GM12865 (cell line): ENCODE data around the gene RHOG.

Source experiments
- DNase-seq: peaks from one replicate; pipeline ENCODE4 v3.0.0; 2010; ENCODE audit warnings: low read depth
- H3K4me3 ChIP-seq: 2 replicates; pipeline ENCODE4 v1.5.1; 2011; ENCODE audit warnings: mild to moderate bottlenecking, low read depth, low read length, control low read depth
- CTCF ChIP-seq: IDR thresholded peaks from 2 replicates; pipeline ENCODE4 v1.5.1; 2011; ENCODE audit warnings: low read length, control low read depth, low read depth, inconsistent platforms; ENCODE audit not compliant: insufficient read depth; ENCODE audit errors: missing control alignments

RHOG gene

GRCh38 chr11:3834664-3835461 lies 5.9 kb downstream of the RHOG start:
- DNase-seq: peak; percentile 49
- no peak for TF ChIP-seq CTCF
- H3K4me3 ChIP-seq: no peak overlapping the region

GRCh38 chr11:3834349-3834663 lies 6.5 kb downstream of the RHOG start:
- no peak overlapping the region for H3K4me3 ChIP-seq
- no peak for DNase-seq
- no peak for TF ChIP-seq CTCF

- TF ChIP-seq CTCF: no peak
- no peak for DNase-seq
- no peak overlapping the region for H3K4me3 ChIP-seq
Observed at GRCh38 chr11:3833449-3833848, 7.3 kb downstream of the RHOG start.

GRCh38 chr11:3832816-3833215 lies 7.9 kb downstream of the RHOG start:
- no peak for DNase-seq
- no peak for TF ChIP-seq CTCF
- no peak overlapping the region for H3K4me3 ChIP-seq

- no peak overlapping the region for H3K4me3 ChIP-seq
- DNase-seq: no peak
- no peak for TF ChIP-seq CTCF
Observed at GRCh38 chr11:3831378-3832239, 9.2 kb downstream of the RHOG start.

GRCh38 chr11:3830730-3831129 lies 10.0 kb downstream of the RHOG start:
- DNase-seq: no peak
- no peak overlapping the region for H3K4me3 ChIP-seq
- TF ChIP-seq CTCF: no peak
